IMR-90 (cell line): ENCODE results near the gene MED12L.

Experiments
- BHLHE40 ChIP-seq: fragments of 150-350 bp; IDR thresholded peaks from 2 replicates; pipeline ENCODE4 v1.6.1; 2016; ENCODE audit warnings: mild to moderate bottlenecking, low read depth, low read length
- CEBPB ChIP-seq: IDR thresholded peaks from 2 replicates; pipeline ENCODE4 v1.6.1; 2012; ENCODE audit warnings: low read depth, low read length, improper control_type of control experiment
- ELK1 ChIP-seq: fragments of 150-350 bp; IDR thresholded peaks from 2 replicates; pipeline ENCODE4 v1.6.1; 2016; ENCODE audit warnings: low read depth, mild to moderate bottlenecking, low read length, moderate library complexity, borderline replicate concordance
- FOS ChIP-seq: fragments of 150-350 bp; IDR thresholded peaks from 2 replicates; pipeline ENCODE4 v1.6.1; 2016; ENCODE audit warnings: low read depth, low read length
- MAFK ChIP-seq: IDR thresholded peaks from 2 replicates; pipeline ENCODE4 v1.6.1; 2012; ENCODE audit warnings: low read depth, low read length, improper control_type of control experiment
- MXI1 ChIP-seq: IDR thresholded peaks from 2 replicates; pipeline ENCODE4 v1.6.1; 2012; ENCODE audit warnings: low read depth, mild to moderate bottlenecking, low read length, moderate library complexity, borderline replicate concordance
- POLR2A ChIP-seq: IDR thresholded peaks from 2 replicates; pipeline ENCODE4 v1.6.1; 2012; ENCODE audit warnings: mild to moderate bottlenecking, low read depth, low read length
- RAD21 ChIP-seq: IDR thresholded peaks from 2 replicates; pipeline ENCODE4 v1.6.1; 2012; ENCODE audit warnings: low read length, improper control_type of control experiment
- RCOR1 ChIP-seq: IDR thresholded peaks from 2 replicates; pipeline ENCODE4 v1.6.1; 2012; ENCODE audit warnings: mild to moderate bottlenecking, low read length, improper control_type of control experiment; ENCODE audit not compliant: insufficient replicate concordance
- RFX5 ChIP-seq: IDR thresholded peaks from 2 replicates; pipeline ENCODE4 v1.8.0; 2012; ENCODE audit warnings: low read depth, mild to moderate bottlenecking, low read length, moderate library complexity
- SMC3 ChIP-seq: fragments of 150-350 bp; IDR thresholded peaks from 2 replicates; pipeline ENCODE4 v1.6.1; 2016; ENCODE audit warnings: low read depth, mild to moderate bottlenecking, antibody characterized with exemption, low read length, moderate library complexity
- TF ChIP-seq, protein P1 (sequence below): conservative IDR thresholded peaks from 2 replicates; pipeline ENCODE4 v1.5.1; 2012; ENCODE audit warnings: mild to moderate bottlenecking, low read depth, low read length, improper control_type of control experiment
- TF ChIP-seq, protein P2 (sequence below): fragments of 150-350 bp; IDR thresholded peaks from 2 replicates; pipeline ENCODE4 v1.6.1; 2017; ENCODE audit warnings: mild to moderate bottlenecking, antibody characterized with exemption, low read length, low read depth

- TF ChIP-seq, protein P1, sequence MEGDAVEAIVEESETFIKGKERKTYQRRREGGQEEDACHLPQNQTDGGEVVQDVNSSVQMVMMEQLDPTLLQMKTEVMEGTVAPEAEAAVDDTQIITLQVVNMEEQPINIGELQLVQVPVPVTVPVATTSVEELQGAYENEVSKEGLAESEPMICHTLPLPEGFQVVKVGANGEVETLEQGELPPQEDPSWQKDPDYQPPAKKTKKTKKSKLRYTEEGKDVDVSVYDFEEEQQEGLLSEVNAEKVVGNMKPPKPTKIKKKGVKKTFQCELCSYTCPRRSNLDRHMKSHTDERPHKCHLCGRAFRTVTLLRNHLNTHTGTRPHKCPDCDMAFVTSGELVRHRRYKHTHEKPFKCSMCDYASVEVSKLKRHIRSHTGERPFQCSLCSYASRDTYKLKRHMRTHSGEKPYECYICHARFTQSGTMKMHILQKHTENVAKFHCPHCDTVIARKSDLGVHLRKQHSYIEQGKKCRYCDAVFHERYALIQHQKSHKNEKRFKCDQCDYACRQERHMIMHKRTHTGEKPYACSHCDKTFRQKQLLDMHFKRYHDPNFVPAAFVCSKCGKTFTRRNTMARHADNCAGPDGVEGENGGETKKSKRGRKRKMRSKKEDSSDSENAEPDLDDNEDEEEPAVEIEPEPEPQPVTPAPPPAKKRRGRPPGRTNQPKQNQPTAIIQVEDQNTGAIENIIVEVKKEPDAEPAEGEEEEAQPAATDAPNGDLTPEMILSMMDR = no peak
- no peak for TF ChIP-seq POLR2A
- TF ChIP-seq FOS = no peak
- TF ChIP-seq RAD21 = no peak
- no peak for TF ChIP-seq RFX5
- TF ChIP-seq RCOR1 = no peak
- TF ChIP-seq, protein P2, sequence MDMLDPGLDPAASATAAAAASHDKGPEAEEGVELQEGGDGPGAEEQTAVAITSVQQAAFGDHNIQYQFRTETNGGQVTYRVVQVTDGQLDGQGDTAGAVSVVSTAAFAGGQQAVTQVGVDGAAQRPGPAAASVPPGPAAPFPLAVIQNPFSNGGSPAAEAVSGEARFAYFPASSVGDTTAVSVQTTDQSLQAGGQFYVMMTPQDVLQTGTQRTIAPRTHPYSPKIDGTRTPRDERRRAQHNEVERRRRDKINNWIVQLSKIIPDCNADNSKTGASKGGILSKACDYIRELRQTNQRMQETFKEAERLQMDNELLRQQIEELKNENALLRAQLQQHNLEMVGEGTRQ = no peak
- no peak for TF ChIP-seq ELK1
- no peak for TF ChIP-seq CEBPB
- TF ChIP-seq BHLHE40 = no peak
- TF ChIP-seq MAFK = no peak
- no peak for TF ChIP-seq MXI1
- TF ChIP-seq SMC3 = no peak
These were observed 313.4 kb downstream of the MED12L start for GRCh38 chr3:151398895-151399294.
